GM19328 (cell line): ENCODE measurements around the gene SOCS6.

ENCODE experiments used
- ATAC-seq: cut with Tn5 transposase; IDR thresholded peaks from one replicate; pipeline ENCODE4 v1.9.1; 2021; ENCODE audit warnings: mild to moderate bottlenecking, moderate library complexity; ENCODE audit not compliant: unreplicated experiment

SOCS6 gene

GRCh38 chr18:70288171-70288850 lies 534 bp upstream of the SOCS6 start:
- peak; percentile 16 for ATAC-seq

DNA sequence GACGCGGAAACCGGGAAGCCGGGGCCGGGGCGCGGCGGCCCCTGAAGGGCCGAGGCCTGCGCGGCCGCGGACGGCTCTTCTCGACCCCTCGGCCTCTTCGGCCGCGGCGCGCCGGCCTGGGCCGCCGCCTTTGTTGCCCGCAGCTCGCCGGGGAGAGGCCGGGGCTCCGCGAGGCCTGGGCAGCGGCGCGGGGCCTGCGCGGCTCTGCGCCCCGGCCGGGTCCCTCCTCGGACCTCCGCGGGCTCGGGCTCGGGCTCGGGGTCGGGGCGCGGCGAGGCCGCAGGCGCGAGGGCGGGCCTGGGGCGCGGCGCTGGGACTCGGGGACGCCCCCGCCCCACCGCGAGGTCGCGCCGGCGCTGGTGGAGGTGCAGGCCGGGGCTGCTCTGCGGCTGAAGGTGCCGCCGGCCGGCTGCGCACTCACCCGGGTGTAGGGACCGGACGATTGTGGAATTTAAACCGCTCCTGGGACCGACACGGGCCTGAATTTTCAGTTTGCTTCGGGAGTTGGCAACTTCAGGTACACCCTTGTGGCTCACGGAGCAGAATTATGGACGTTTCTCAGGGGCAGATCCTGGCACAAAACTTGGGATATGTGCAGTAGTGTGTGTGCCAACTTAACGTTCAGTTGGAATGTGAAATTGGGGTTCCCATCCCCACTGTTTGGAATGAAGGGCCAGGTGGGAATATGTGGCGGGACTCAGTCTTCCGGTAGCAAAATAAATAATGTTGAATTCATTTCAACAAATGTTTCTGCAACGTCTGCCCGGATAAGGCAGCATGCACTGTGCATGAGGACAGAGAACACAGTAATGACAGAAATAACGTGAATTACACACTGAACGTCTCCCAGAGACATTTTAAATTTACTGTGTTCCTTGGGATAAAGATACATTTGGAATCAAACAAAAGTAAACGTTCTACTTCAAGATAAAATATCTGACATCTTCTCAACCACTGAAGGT lies 787 bp downstream of the SOCS6 start:
- peak; percentile 43 for ATAC-seq

GRCh38 chr18:70290482-70291294 lies 1.8 kb downstream of the SOCS6 start:
- ATAC-seq: no peak

- ATAC-seq: no peak
Measured at GRCh38 chr18:70291295-70291574, 2.4 kb downstream of the SOCS6 start.

DNA sequence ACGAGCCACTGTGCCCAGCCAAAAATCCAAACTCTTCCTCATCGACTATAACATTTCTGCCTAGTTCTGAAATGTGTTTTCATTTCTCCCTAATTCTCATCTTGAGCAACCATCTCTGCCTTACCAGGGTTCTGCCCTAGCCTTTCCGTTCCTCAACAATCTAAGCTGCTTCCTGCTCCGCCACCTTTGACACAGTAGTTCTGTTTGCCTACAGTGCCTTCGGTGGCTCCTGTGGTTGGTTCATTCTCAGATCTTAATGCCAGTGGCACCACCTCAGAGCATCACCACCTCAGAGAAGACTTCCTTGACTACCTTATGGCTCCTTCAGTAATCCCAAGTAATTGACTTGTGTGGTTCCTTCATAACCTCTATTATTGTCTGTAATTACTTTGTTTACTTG lies 3.8 kb downstream of the SOCS6 start:
- no peak for ATAC-seq

DNA sequence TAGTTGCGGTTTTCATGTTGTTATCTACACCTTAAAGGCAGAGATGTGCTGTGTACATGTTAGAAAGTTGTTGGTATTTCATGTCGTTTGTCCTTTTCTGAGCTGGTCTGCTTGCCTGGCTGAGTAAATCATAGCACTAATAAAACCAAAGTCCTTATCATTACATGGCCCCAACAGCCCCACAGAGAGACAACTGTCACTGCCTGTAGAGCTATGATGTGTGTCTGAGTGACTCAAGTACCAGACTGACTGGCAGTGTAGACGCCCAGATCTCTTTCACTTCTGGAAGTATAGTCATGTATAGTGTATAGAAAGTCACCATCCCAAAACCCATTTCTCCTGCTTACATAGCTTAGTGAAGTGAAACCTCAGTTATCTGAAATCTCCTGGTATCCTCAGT lies 4.3 kb downstream of the SOCS6 start:
- no peak for ATAC-seq

GRCh38 chr18:70294471-70295191 lies 5.8 kb downstream of the SOCS6 start:
- ATAC-seq: no peak

DNA sequence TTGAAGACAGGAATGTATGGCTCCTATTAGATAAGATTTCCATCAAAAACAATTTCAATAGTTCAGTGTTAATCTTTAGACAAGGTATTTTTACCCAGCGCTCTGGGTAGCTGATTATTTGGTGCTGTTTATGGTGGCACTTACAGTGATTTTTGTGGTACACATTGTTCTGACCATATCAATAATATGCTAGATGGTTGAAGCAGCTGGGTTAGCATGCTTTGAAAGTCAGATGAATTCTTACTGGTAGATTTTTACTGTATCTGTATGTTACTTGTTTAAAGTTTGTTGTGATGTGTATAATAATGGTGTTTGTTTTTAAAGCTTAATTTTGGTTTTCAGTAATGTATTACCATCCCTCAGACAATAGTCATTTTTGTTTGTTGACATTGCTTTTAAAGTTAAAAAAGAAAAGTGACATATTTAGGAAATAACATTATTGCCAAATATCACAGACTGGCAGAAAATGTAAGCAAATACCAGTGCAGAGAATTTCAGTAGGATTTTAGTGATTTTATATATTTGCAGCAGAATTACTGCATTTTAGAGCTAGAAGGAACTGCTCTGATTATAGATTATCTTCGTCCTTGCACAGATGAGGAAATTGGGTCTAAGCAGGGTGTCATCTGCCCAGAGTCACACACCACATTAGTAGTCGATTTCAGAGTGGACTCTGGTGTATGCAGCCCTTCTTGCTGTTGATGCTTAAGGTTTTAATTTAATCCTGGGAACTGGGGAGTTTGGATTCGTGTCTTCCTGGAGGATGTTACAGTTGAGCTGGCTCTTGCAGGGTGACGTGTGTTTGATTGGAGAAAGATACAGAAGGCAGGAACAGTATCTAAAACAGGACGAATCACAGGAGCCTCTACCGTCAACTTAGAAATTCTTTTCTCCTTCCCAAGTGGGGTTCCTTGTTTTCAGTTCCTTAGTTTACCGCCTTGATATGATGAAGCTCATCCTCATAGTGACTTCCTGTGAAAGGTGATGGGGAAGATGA lies 6.6 kb downstream of the SOCS6 start:
- no peak for ATAC-seq

DNA sequence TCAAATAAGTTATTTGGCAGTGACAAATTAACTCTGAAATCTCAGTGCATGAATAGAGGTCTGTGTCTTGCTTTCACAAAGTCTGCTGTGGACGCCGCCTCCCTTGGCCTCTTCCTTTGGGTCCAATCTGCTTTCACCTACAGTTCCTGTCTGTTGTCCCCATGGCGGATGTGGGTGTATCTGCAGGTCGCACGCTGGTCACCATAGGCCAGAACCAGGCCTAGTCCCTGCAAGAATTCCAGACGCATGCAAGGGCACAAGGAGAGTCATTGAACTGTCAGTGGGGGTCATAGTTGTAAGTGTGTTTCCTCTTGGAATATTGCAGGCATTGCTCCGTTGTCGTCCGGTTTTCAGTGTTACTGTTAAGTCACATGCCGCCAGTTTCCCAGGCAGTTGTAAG lies 7.4 kb downstream of the SOCS6 start:
- no peak for ATAC-seq

DNA sequence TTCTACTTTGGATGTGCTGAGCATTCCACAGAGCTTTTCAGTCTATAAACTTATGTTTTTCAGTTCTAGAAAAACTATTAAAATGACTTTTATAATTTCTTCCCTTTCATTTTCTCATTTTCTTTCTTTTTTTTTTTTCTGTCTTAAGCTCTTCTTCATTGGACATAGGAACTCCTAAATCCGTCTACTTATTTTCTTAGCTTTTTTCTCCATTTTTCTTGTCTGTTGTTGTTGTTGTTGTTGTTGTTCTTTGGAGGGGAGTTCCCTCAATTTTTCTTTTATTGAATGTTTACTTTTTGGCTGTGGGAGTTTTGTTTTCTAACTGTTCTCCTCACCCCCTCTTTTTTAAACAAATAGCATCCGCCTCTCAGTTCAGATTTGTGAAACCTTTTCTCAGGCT lies 7.9 kb downstream of the SOCS6 start:
- ATAC-seq: no peak

DNA sequence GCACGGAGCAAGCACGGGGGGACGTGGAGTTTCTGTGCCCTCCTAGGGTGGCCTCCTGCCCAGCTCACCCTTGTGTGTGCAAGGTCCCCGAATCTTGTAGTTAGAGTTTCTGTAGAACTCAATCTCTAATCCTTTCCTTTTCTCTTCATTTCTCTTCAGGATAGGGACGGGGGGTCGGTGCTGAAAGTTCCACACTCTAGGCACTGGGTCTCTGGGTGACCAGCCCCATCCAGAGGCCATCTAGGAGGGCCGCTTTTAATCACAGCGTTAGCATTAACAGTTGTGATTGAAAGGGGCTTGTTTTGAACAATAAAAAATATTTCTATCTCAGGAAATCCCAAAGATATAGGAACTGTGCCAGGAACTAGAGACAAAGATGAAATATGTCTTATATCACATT lies 10.5 kb downstream of the SOCS6 start:
- no peak for ATAC-seq

DNA sequence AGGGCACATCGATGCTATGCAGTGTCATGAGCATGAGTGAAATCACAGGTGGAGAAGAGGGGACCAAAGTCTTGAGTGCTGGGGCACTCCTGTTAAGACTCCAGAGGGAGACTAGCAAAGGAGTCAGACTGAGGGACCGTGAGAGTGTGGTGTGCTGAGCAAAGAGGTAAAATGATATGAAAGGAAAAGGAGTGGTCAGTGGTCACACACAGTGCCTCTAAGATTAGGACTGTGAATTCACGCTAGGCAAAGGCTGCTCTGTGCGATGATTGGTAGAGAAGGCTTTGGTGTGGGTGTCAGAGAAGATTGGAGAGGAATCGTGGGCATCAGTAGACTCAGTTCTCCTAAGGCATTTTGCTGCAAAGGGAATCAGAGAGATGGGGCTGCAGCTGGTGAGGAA lies 12.8 kb downstream of the SOCS6 start:
- ATAC-seq: no peak

GRCh38 chr18:70308555-70309294 lies 19.9 kb downstream of the SOCS6 start:
- ATAC-seq: no peak

DNA sequence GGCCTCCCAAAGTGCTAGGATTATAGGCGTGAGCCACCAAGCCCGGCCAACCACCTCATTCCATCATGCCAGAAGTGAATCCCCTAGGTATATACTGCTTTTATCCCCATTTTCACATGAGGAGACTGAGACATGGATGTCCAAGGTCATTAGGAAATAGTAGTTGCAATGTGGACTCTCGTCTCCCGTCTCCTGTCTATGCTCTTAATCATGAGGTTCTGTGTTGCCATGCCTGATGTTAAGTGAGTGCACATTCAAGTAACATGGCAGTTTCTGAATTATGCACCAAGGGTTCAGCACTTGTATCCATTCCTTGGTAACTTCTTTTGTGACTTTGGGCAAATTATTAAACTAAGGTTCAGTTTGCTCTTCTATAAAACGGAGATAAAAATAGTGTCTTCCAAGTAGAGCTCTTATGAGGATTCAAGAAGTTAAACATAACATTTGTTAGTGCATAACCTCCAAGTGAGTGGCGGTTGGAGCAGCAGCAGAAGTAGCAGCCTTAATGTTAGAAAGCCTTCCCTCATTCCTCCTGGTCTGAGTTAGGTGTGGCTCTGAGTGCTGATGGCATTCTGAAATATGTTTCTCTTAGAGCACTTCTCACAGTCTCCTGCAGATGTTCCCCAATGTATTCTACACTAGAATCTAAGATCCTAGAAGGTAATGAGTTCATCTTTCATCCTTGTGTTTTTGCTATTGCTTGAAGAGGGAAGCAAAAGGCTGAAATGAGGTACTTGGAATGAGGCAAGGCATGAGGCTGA lies 21.9 kb downstream of the SOCS6 start:
- no peak for ATAC-seq

DNA sequence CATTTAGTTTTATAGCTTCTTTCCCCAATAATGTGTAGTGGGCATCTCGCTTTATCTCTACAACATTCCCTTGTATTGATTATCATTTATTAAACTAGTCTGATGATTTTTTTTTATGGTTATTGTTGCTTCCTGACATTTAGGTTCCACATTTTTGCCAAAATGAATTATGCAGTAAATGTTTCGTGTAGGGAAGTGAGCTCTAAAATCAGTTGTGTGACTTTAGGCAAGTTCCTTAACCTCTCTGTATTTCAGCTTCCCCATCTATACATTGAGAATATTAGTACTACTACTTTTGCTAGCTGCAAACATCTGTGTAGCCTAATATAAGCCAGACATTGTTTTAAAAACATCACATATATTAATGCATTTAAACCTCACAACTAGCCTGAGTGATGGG lies 22.9 kb downstream of the SOCS6 start:
- no peak for ATAC-seq

DNA sequence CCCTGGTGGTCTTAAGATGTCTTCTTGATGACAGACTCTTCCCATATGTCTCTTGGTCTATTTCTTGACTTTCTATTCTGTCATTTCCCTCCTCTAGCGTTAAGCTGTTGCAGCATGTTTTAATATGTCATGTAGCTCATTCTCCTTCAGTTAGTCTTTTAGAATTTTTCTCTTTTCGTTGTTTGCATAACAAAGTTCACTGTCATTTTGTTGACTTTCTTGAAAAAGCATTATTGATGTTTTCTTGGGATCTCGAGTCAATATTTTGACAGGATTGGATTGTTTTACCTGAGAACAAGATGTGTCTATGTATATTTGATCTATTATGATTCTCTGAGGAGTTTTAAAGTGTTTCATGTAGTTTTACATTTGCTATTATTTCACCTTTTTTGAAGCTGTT lies 24.8 kb downstream of the SOCS6 start:
- no peak for ATAC-seq

GRCh38 chr18:70314151-70314782 lies 25.4 kb downstream of the SOCS6 start:
- ATAC-seq: no peak

DNA sequence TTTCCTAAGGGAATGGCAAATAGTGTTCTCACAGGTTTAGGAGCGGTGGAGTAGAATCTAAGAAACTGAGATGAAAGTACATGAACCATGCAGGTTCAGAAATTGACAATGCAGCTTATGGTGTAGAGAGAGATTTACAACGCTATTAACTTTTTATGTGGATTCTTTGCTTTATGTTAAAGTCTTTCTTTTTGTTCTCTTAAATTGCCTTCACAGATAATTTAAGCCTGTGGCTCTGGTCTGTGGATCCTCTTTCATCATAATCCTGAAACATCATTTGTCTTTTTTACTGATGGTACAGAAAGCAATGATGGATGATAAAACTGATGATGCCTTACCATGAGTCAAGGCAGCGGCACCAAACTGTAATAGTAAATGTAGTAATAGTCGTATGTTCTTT lies 30.3 kb downstream of the SOCS6 start:
- no peak for ATAC-seq
